CD14-positive monocyte (primary cell): ENCODE data around the gene HOXD8. TPM values are rescaled to one million over a fixed set of nuclear protein-coding genes. Genes with fewer than 3 reads are reported as not detected.

Experiments used
- DNase-seq, 3 donors: peaks; one replicate each; pipeline ENCODE4 v3.0.0-alpha.2; 2011 to 2022
- H2AFZ ChIP-seq: 2 replicates; pipeline ENCODE4 v1.6.0; 2012; ENCODE audit warnings: mild to moderate bottlenecking, low read depth, low read length, inconsistent platforms; ENCODE audit not compliant: insufficient read depth, poor library complexity, severe bottlenecking
- H3K27ac ChIP-seq, 2 donors: 1 replicate in 1 of 2; 2 replicates in 1 of 2; pipeline ENCODE4 v1.5.1; 2012 to 2013; ENCODE audit warnings: low read length in 2 of 2, control low read depth in 1 of 2, inconsistent platforms in 1 of 2, low read depth in 1 of 2, mild to moderate bottlenecking in 1 of 2
- H3K27me3 ChIP-seq, 2 donors: one replicate each; pipeline versions ENCODE4 v1.6.0 to v1.6.1; 2011 to 2013; ENCODE audit warnings: low read length in 2 of 2; ENCODE audit not compliant: control insufficient read depth in 2 of 2, insufficient read depth in 2 of 2
- H3K36me3 ChIP-seq, 2 donors: replicated peaks in 1 of 2; 1 replicate in 1 of 2; 2 replicates in 1 of 2; pipeline versions ENCODE4 v1.5.1 to v1.6.1; 2012 to 2013; ENCODE audit warnings: low read length in 2 of 2, control low read depth in 1 of 2, inconsistent platforms in 1 of 2, mild to moderate bottlenecking in 1 of 2; ENCODE audit not compliant: insufficient read depth in 2 of 2, control insufficient read depth in 1 of 2
- H3K4me1 ChIP-seq, 2 donors: 1 replicate in 1 of 2; 2 replicates in 1 of 2; pipeline versions ENCODE4 v1.5.1 to v1.6.1; 2012 to 2013; ENCODE audit warnings: low read length in 2 of 2, control low read depth in 1 of 2, inconsistent platforms in 1 of 2, mild to moderate bottlenecking in 1 of 2, moderate library complexity in 1 of 2; ENCODE audit not compliant: insufficient read depth in 2 of 2, control insufficient read depth in 1 of 2
- H3K4me2 ChIP-seq: replicated peaks from 2 replicates; pipeline ENCODE3; 2012; ENCODE audit warnings: low read length, moderate library complexity, mild to moderate bottlenecking; ENCODE audit not compliant: poor library complexity, severe bottlenecking; ENCODE audit errors: extremely low read depth
- H3K4me3 ChIP-seq, 3 experiments: fragments of 200-600 bp in 1 of 3; sonication (generic) in 1 of 3; replicated peaks in 1 of 3; 1 replicate in 2 of 3; 2 replicates in 1 of 3; pipeline ENCODE4 v1.5.1; 2011 to 2013; ENCODE audit warnings: low read length in 3 of 3, mild to moderate bottlenecking in 3 of 3, control low read depth in 2 of 3, low read depth in 2 of 3, inconsistent platforms in 1 of 3, moderate library complexity in 1 of 3
- H3K79me2 ChIP-seq: 2 replicates; pipeline ENCODE4 v1.6.0; 2012; ENCODE audit warnings: mild to moderate bottlenecking, control low read depth, inconsistent platforms, low read length, moderate library complexity; ENCODE audit not compliant: insufficient read depth
- H3K9ac ChIP-seq: 2 replicates; pipeline ENCODE4 v1.6.0; 2017; ENCODE audit warnings: low read length, mild to moderate bottlenecking; ENCODE audit not compliant: insufficient read depth, poor library complexity, severe bottlenecking
- H3K9me3 ChIP-seq, 2 donors: replicated peaks in 1 of 2; 1 replicate in 1 of 2; 2 replicates in 1 of 2; pipeline versions ENCODE4 v1.5.1 to v1.6.1; 2012 to 2013; ENCODE audit warnings: low read length in 2 of 2, control low read depth in 1 of 2; ENCODE audit not compliant: control insufficient read depth in 1 of 2, insufficient read depth in 1 of 2
- H4K20me1 ChIP-seq: 2 replicates; pipeline ENCODE4 v1.6.0; 2012; ENCODE audit warnings: mild to moderate bottlenecking, low read length, control low read depth, moderate library complexity; ENCODE audit not compliant: insufficient read depth
- H3K27ac Mint-ChIP-seq, 7 donors: one replicate each; pipeline ENCODE4 v1.8.0; 2020; ENCODE audit warnings: mild to moderate bottlenecking in 7 of 7, mixed read lengths in 7 of 7, moderate library complexity in 6 of 7, inconsistent platforms in 2 of 7
- H3K27me3 Mint-ChIP-seq, 3 donors: one replicate each; pipeline ENCODE4 v1.8.0; 2021 to 2022; ENCODE audit warnings: low read depth in 3 of 3, mild to moderate bottlenecking in 3 of 3, mixed read lengths in 3 of 3, moderate library complexity in 3 of 3, inconsistent platforms in 1 of 3
- H3K36me3 Mint-ChIP-seq, 2 donors: one replicate each; pipeline ENCODE4 v1.8.0; 2020; ENCODE audit warnings: mixed read lengths in 2 of 2, inconsistent platforms in 1 of 2, mild to moderate bottlenecking in 1 of 2
- H3K4me1 Mint-ChIP-seq: one replicate; pipeline ENCODE4 v1.8.0; 2020; ENCODE audit warnings: mild to moderate bottlenecking, mixed read lengths
- H3K4me3 Mint-ChIP-seq, 2 donors: one replicate each; pipeline ENCODE4 v1.8.0; 2020; ENCODE audit warnings: mild to moderate bottlenecking in 2 of 2, mixed read lengths in 2 of 2, moderate library complexity in 1 of 2
- H3K9me3 Mint-ChIP-seq, 7 donors: one replicate each; pipeline ENCODE4 v1.8.0; 2020 to 2022; ENCODE audit warnings: mixed read lengths in 7 of 7, mild to moderate bottlenecking in 6 of 7, moderate library complexity in 6 of 7, inconsistent platforms in 2 of 7
- CTCF ChIP-seq: fragments of 200-600 bp; IDR thresholded peaks from one replicate; pipeline ENCODE4 v1.8.0; 2022; ENCODE audit warnings: antibody characterized with exemption, mild to moderate bottlenecking
- WGBS: methylation state at CpG from one replicate; pipeline ENCODE4 v1.1.5; 2013; ENCODE audit warnings: missing lambda C conversion rate; ENCODE audit not compliant: insufficient coverage; 5-methylcytosine and 5-hydroxymethylcytosine counted together
- intact Hi-C, 2 donors: fragments of 100-400 bp; cut with micrococcal nuclease; formaldehyde crosslinking; loops; one replicate each; pipeline versions ENCODE4 v1.15.0 to v1.15.1; 2023
- polyA plus RNA-seq, 3 donors: library from polyadenylated mRNA; depleted of rRNA in 1 of 3; unstranded in 2 of 3; stranded (reverse) in 1 of 3; fragments of 300-500 nt in 2 of 3; fragments of >200 nt in 1 of 3; fragmentation: Illumina TruSeq in 2 of 3; gene quantifications; 1 replicate in 2 of 3; 2 replicates in 1 of 3; pipeline ENCODE4 v1.2.3, GENCODE V29; 2012 to 2021

Gene HOXD8
- polyA plus RNA-seq, 3 donors = not detected

- no peak overlapping the region for H2AFZ ChIP-seq
- 20% methylated on average over 1 of the region's 7 CpGs for WGBS
- no peak overlapping the region for H3K4me3 ChIP-seq
- no peak for DNase-seq
- intact Hi-C loops = loop anchor here in 1 of 2 donors (5.0 kb wide), 1 partner anchor 33 kb away; no protein-coding TSS in a partner anchor
- no peak overlapping the region for H3K4me2 ChIP-seq
- no peak overlapping the region for H3K9ac ChIP-seq
- Mint-ChIP-seq H3K36me3 (peaks cover 3 to 14% of the 10 kb centered on the region in 2 donors), H3K9me3 (peaks cover 0 to 49% (median 18%) of the 10 kb centered on the region in 7 donors), H3K27ac (no peak overlapping the region), H3K27me3 (peaks cover 89 to 98% (median 91%) of the 10 kb centered on the region in 3 donors), H3K4me1 (peaks cover 20% of the 10 kb centered on the region), H3K4me3 (peak overlapping the region in 1 of 2 donors; percentile 86)
- H3K9me3 ChIP-seq = peaks cover 0 to 62% of the 10 kb centered on the region in 2 donors
- H3K36me3 ChIP-seq = no peaks in the 10 kb centered on the region
- H3K4me1 ChIP-seq = peaks cover 6 to 12% of the 10 kb centered on the region in 2 donors
- peak; percentile 71 for TF ChIP-seq CTCF
- peaks cover 79 to 93% of the 10 kb centered on the region in 2 donors for H3K27me3 ChIP-seq
- H4K20me1 ChIP-seq = no peaks in the 10 kb centered on the region
- no peaks in the 10 kb centered on the region for H3K79me2 ChIP-seq
- no peak overlapping the region for H3K27ac ChIP-seq
Observed at GRCh38 chr2:176110415-176111308, 18.8 kb upstream of the HOXD8 start.

DNA sequence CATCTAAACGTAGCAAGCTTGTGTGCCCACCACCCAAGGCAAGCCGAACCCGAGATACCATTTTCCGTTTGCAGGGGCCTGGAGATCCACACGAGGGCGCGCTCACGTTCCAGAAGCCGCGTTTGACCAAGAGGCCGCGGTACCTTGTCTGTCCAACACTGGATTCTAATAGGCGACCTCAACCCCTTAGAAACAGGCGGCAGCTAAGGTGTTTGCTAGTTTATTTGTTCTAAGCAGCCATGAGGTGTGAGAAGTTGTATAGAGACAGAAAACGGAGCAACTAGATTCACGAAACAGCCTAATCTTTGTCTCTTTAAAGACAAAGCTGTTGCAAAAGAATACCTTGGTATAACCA is 18.2 kb upstream of the HOXD8 start:
- no peak overlapping the region for H3K4me3 ChIP-seq
- H3K27me3 ChIP-seq = peaks cover 80 to 93% of the 10 kb centered on the region in 2 donors
- H3K27ac Mint-ChIP-seq = no peak overlapping the region
- no peak overlapping the region for H2AFZ ChIP-seq
- no peaks in the 10 kb centered on the region for H3K79me2 ChIP-seq
- peaks cover 3 to 12% of the 10 kb centered on the region in 2 donors for H3K36me3 Mint-ChIP-seq
- H3K27me3 Mint-ChIP-seq = peaks cover 89 to 98% (median 91%) of the 10 kb centered on the region in 3 donors
- H3K9me3 ChIP-seq = peaks cover under 1 to 62% of the 10 kb centered on the region in 2 donors
- WGBS = 1% methylated on average over 12 of the region's 16 CpGs
- intact Hi-C loops = loop anchor here in 1 of 2 donors (5.0 kb wide), 1 partner anchor 34 kb away; no protein-coding TSS in a partner anchor
- peak overlapping the region in 1 of 2 donors; percentile 86 for H3K4me3 Mint-ChIP-seq
- peak in 2 of 3 donors; percentile 18 to 33 for DNase-seq
- H3K36me3 ChIP-seq = no peaks in the 10 kb centered on the region
- peaks cover 1 to 51% (median 16%) of the 10 kb centered on the region in 7 donors for H3K9me3 Mint-ChIP-seq
- H3K9ac ChIP-seq = no peak overlapping the region
- no peak overlapping the region for H3K27ac ChIP-seq
- peaks cover 17% of the 10 kb centered on the region for H3K4me1 Mint-ChIP-seq
- no peaks in the 10 kb centered on the region for H4K20me1 ChIP-seq
- peaks cover 6 to 11% of the 10 kb centered on the region in 2 donors for H3K4me1 ChIP-seq
- no peak for TF ChIP-seq CTCF
- no peak overlapping the region for H3K4me2 ChIP-seq
